H1 (cell line): ENCODE measurements around the gene SRRM3. TPM values are rescaled to one million over a fixed set of nuclear protein-coding genes. Genes with fewer than 3 reads are reported as not detected.

Experiments used
- PHF8 ChIP-seq: fragments of 200-600 bp; sonication (generic); conservative IDR thresholded peaks from 2 replicates; pipeline ENCODE4 v1.7.1; 2012; ENCODE audit warnings: low read depth, mild to moderate bottlenecking, inconsistent platforms, low read length, moderate library complexity
- RBBP5 ChIP-seq: IDR thresholded peaks from 2 replicates; pipeline ENCODE4 v1.7.1; 2012; ENCODE audit warnings: low read depth, mild to moderate bottlenecking, inconsistent platforms, low read length, moderate library complexity, borderline replicate concordance
- SIX5 ChIP-seq: IDR thresholded peaks from 2 replicates; pipeline ENCODE4 v1.6.1; 2011; ENCODE audit warnings: mild to moderate bottlenecking, low read depth, low read length
- SUZ12 ChIP-seq: fragments of 200-600 bp; sonication (generic); IDR thresholded peaks from 2 replicates; pipeline ENCODE4 v1.6.1; 2012; ENCODE audit warnings: mild to moderate bottlenecking, inconsistent platforms, low read length, moderate library complexity, mixed read lengths
- TAF7 ChIP-seq: optimal IDR thresholded peaks from 2 replicates; pipeline ENCODE3; 2011; ENCODE audit warnings: low read depth, mild to moderate bottlenecking, inconsistent platforms, low read length, moderate library complexity, borderline replicate concordance
- TEAD4 ChIP-seq: IDR thresholded peaks from 2 replicates; pipeline ENCODE4 v1.6.1; 2012; ENCODE audit warnings: low read depth, low read length, inconsistent platforms, mixed read lengths
- ZNF274 ChIP-seq: IDR thresholded peaks from 2 replicates; pipeline ENCODE4 v1.7.0; 2012; ENCODE audit warnings: low read length, borderline replicate concordance; ENCODE audit errors: extremely low read depth
- polyA plus RNA-seq, 7 experiments: library from polyadenylated mRNA; depleted of rRNA in 3 of 7; stranded (reverse) in 5 of 7; unstranded in 2 of 7; fragments of >200 nt in 5 of 7; fragments of 200-250 nt in 2 of 7; gene quantifications; 1 replicate in 5 of 7; 2 replicates in 1 of 7; 4 replicates in 1 of 7; pipeline versions ENCODE4 v1.2.1 to v1.2.3, GENCODE V29; 2011 to 2013; ENCODE audit warnings: missing spikeins in 2 of 7, mixed read lengths in 2 of 7
- total RNA-seq: library from RNA; stranded (reverse); fragmentation: NEBNext Ultra II Directional; extraction: Animal tissue kit (Norgen Biotek cat#: 25700); gene quantifications from 2 replicates; pipeline ENCODE4 v1.2.1, GENCODE V29; 2021
- TF ChIP-seq, protein P1 (sequence below): fragments of 300-600 bp; sonication (generic); IDR thresholded peaks from 2 replicates; pipeline ENCODE4 v1.7.1; 2012; ENCODE audit warnings: low read length, moderate library complexity, mild to moderate bottlenecking, inconsistent platforms; ENCODE audit not compliant: insufficient replicate concordance
- TF ChIP-seq, protein P2 (sequence below): IDR thresholded peaks from 2 replicates; pipeline ENCODE4 v1.6.1; 2012; ENCODE audit warnings: inconsistent platforms

Gene SRRM3
- total and polyA plus RNA-seq, 2 of the 8 experiments (the other 6 are each of a cell fraction or from before 2014, with no cell fraction given), result 10.4 to 17.4 TPM

DNA sequence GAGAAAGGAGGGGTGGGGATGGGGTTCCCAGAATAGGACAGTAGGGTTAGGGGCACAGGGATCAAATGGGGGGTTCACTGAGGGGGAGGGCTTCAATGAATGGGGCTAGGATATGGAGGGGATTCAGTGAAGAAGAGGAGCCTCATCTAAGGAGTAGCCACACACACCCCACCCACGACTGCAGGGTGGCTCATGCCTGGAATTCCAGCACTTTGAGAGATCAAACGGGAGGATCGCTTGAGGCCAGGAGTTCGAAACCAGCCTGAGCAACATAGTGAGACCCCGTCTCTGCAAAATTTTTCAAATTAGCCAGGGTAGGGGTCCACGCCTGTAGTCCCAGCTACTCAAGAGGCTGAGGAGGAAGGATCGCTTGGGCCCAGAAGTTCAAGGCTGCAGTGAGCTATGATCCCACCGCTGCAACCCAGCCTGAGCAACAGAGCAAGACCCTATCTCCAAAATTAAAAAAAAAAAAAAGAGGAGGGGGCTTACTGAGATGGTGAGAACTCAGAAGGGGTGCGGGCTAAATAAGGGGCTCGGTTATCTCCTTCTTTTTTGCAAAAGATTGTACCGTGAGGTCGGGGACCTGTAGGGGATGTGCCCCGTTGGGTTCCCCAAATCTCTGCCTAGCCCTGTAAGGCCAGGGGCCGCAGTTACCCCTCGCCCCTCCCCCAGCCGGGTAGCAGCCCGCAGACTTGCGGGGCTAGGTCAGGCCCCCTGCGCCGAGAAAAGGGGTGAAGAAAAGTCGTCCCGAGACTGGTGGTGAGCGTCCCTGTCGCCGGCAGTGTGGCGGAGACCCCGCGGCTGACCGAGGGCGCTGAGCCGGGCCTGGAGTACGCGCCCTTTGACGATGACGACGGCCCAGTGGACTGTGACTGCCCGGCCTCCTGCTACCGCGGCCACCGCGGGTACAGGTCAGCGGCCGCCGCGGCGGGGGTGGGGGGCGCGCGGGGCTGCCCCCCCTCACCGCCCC lies 57.7 kb downstream of the SRRM3 start (continued):
- TF ChIP-seq, protein P1, sequence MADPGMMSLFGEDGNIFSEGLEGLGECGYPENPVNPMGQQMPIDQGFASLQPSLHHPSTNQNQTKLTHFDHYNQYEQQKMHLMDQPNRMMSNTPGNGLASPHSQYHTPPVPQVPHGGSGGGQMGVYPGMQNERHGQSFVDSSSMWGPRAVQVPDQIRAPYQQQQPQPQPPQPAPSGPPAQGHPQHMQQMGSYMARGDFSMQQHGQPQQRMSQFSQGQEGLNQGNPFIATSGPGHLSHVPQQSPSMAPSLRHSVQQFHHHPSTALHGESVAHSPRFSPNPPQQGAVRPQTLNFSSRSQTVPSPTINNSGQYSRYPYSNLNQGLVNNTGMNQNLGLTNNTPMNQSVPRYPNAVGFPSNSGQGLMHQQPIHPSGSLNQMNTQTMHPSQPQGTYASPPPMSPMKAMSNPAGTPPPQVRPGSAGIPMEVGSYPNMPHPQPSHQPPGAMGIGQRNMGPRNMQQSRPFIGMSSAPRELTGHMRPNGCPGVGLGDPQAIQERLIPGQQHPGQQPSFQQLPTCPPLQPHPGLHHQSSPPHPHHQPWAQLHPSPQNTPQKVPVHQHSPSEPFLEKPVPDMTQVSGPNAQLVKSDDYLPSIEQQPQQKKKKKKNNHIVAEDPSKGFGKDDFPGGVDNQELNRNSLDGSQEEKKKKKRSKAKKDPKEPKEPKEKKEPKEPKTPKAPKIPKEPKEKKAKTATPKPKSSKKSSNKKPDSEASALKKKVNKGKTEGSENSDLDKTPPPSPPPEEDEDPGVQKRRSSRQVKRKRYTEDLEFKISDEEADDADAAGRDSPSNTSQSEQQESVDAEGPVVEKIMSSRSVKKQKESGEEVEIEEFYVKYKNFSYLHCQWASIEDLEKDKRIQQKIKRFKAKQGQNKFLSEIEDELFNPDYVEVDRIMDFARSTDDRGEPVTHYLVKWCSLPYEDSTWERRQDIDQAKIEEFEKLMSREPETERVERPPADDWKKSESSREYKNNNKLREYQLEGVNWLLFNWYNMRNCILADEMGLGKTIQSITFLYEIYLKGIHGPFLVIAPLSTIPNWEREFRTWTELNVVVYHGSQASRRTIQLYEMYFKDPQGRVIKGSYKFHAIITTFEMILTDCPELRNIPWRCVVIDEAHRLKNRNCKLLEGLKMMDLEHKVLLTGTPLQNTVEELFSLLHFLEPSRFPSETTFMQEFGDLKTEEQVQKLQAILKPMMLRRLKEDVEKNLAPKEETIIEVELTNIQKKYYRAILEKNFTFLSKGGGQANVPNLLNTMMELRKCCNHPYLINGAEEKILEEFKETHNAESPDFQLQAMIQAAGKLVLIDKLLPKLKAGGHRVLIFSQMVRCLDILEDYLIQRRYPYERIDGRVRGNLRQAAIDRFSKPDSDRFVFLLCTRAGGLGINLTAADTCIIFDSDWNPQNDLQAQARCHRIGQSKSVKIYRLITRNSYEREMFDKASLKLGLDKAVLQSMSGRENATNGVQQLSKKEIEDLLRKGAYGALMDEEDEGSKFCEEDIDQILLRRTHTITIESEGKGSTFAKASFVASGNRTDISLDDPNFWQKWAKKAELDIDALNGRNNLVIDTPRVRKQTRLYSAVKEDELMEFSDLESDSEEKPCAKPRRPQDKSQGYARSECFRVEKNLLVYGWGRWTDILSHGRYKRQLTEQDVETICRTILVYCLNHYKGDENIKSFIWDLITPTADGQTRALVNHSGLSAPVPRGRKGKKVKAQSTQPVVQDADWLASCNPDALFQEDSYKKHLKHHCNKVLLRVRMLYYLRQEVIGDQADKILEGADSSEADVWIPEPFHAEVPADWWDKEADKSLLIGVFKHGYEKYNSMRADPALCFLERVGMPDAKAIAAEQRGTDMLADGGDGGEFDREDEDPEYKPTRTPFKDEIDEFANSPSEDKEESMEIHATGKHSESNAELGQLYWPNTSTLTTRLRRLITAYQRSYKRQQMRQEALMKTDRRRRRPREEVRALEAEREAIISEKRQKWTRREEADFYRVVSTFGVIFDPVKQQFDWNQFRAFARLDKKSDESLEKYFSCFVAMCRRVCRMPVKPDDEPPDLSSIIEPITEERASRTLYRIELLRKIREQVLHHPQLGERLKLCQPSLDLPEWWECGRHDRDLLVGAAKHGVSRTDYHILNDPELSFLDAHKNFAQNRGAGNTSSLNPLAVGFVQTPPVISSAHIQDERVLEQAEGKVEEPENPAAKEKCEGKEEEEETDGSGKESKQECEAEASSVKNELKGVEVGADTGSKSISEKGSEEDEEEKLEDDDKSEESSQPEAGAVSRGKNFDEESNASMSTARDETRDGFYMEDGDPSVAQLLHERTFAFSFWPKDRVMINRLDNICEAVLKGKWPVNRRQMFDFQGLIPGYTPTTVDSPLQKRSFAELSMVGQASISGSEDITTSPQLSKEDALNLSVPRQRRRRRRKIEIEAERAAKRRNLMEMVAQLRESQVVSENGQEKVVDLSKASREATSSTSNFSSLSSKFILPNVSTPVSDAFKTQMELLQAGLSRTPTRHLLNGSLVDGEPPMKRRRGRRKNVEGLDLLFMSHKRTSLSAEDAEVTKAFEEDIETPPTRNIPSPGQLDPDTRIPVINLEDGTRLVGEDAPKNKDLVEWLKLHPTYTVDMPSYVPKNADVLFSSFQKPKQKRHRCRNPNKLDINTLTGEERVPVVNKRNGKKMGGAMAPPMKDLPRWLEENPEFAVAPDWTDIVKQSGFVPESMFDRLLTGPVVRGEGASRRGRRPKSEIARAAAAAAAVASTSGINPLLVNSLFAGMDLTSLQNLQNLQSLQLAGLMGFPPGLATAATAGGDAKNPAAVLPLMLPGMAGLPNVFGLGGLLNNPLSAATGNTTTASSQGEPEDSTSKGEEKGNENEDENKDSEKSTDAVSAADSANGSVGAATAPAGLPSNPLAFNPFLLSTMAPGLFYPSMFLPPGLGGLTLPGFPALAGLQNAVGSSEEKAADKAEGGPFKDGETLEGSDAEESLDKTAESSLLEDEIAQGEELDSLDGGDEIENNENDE, result no peak
- TF ChIP-seq, protein P2, sequence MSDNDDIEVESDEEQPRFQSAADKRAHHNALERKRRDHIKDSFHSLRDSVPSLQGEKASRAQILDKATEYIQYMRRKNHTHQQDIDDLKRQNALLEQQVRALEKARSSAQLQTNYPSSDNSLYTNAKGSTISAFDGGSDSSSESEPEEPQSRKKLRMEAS, result no peak
- TF ChIP-seq SUZ12 (no peak), TEAD4 (peak; percentile 77), RBBP5 (no peak; the same call in 1 of the 2 replicates), TAF7 (no peak), SIX5 (no peak), ZNF274 (no peak), PHF8 (peak; percentile 43)
